Hepatocyte (in vitro differentiated cells): ENCODE measurements around the gene XRCC4.

Experiments
- CTCF ChIP-seq: fragments of 200-600 bp; sonication (generic); IDR thresholded peaks from 2 replicates; pipeline ENCODE4 v1.5.1; 2016; ENCODE audit warnings: antibody characterized with exemption, mild to moderate bottlenecking; ENCODE audit not compliant: poor library complexity
- EZH2phosphoT487 ChIP-seq: fragments of 200-600 bp; sonication (generic); IDR thresholded peaks from one replicate; pipeline ENCODE4 v1.6.1; 2018; ENCODE audit warnings: antibody characterized with exemption, mild to moderate bottlenecking, low read depth, moderate library complexity; ENCODE audit not compliant: unreplicated experiment, severe bottlenecking

GRCh38 chr5:83249156-83249555 lies 171.8 kb downstream of the XRCC4 start:
- TF ChIP-seq CTCF (no peak), EZH2phosphoT487 (no peak)
